VCaP (cell line): ENCODE data around the gene NKD2.

Experiments used
- H3K27ac ChIP-seq: fragments of 450-650 bp; 2 replicates; pipeline ENCODE4 v1.5.1; 2017
- TF ChIP-seq, protein P1 (sequence below): fragments of 450-650 bp; conservative IDR thresholded peaks from 2 replicates; pipeline ENCODE4 v1.5.1; 2017; ENCODE audit warnings: mild to moderate bottlenecking, moderate library complexity

NKD2 gene

GRCh38 chr5:1048861-1049838 lies 40.5 kb downstream of the NKD2 start:
- TF ChIP-seq, protein P1, sequence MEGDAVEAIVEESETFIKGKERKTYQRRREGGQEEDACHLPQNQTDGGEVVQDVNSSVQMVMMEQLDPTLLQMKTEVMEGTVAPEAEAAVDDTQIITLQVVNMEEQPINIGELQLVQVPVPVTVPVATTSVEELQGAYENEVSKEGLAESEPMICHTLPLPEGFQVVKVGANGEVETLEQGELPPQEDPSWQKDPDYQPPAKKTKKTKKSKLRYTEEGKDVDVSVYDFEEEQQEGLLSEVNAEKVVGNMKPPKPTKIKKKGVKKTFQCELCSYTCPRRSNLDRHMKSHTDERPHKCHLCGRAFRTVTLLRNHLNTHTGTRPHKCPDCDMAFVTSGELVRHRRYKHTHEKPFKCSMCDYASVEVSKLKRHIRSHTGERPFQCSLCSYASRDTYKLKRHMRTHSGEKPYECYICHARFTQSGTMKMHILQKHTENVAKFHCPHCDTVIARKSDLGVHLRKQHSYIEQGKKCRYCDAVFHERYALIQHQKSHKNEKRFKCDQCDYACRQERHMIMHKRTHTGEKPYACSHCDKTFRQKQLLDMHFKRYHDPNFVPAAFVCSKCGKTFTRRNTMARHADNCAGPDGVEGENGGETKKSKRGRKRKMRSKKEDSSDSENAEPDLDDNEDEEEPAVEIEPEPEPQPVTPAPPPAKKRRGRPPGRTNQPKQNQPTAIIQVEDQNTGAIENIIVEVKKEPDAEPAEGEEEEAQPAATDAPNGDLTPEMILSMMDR: no peak
- H3K27ac ChIP-seq: no peak overlapping the region

- H3K27ac ChIP-seq: no peak overlapping the region
- TF ChIP-seq, protein P1: no peak
These were observed 42.1 kb downstream of the NKD2 start for GRCh38 chr5:1050423-1051365.

GRCh38 chr5:1051366-1051720 lies 42.7 kb downstream of the NKD2 start:
- H3K27ac ChIP-seq: no peak overlapping the region
- TF ChIP-seq, protein P1: no peak

GRCh38 chr5:1052076-1052475 lies 43.5 kb downstream of the NKD2 start:
- TF ChIP-seq, protein P1: no peak
- H3K27ac ChIP-seq: no peak overlapping the region

DNA sequence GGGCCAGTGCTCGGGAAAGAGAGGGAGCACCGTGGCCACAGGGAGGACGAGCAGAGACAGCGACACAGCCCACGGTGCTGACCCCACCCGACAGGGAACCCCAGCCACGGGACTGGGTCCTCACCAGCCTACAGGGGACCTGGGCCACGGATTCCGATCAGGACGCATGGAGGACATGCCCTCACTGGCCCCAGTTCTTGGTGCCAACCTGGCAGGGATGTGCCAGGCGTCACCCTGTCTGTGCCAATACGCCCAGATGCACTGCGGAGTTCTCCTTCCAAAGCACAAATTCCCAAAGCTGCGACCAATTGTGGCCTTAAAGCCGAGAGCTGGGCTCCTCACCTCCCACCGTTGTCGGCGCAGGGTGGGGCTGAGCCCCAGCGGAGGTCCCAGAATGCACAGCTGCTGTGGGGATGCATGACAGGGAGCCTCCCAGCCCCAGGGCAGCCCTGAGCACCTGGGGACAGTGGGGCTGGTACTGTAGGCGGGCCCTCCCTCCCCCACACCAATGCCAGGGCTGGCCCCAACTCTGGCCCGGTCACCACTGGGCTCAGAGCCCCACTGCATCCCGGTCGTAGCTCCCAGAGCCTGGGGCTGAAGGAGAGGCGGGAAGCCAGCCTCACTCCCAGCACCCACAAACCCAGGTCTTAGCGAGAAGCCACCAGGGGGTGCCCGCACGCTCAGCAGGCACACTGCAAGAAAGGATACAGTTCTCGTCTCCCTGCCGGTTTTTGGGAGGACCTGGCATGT lies 44.2 kb downstream of the NKD2 start:
- no peak overlapping the region for H3K27ac ChIP-seq
- TF ChIP-seq, protein P1: peak; percentile 24; the same call in 1 of the 2 replicates

GRCh38 chr5:1053391-1054017 lies 44.9 kb downstream of the NKD2 start:
- TF ChIP-seq, protein P1: 0 out of 2 replicates have a peak, but pooled peaks have one; percentile 1
- no peak overlapping the region for H3K27ac ChIP-seq
